GM12801 (cell line): ENCODE results near the gene ADGRD1.

ENCODE experiments used
- TF ChIP-seq, protein P1 (sequence below): IDR thresholded peaks from one replicate; pipeline ENCODE4 v1.5.1; 2011; ENCODE audit warnings: control low read depth; ENCODE audit not compliant: insufficient read length; ENCODE audit errors: extremely low read depth

The ADGRD1 gene

GRCh38 chr12:130981911-130982310 lies 28.2 kb downstream of the ADGRD1 start:
- TF ChIP-seq, protein P1, sequence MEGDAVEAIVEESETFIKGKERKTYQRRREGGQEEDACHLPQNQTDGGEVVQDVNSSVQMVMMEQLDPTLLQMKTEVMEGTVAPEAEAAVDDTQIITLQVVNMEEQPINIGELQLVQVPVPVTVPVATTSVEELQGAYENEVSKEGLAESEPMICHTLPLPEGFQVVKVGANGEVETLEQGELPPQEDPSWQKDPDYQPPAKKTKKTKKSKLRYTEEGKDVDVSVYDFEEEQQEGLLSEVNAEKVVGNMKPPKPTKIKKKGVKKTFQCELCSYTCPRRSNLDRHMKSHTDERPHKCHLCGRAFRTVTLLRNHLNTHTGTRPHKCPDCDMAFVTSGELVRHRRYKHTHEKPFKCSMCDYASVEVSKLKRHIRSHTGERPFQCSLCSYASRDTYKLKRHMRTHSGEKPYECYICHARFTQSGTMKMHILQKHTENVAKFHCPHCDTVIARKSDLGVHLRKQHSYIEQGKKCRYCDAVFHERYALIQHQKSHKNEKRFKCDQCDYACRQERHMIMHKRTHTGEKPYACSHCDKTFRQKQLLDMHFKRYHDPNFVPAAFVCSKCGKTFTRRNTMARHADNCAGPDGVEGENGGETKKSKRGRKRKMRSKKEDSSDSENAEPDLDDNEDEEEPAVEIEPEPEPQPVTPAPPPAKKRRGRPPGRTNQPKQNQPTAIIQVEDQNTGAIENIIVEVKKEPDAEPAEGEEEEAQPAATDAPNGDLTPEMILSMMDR = no peak

GRCh38 chr12:130982565-130983225 lies 29.0 kb downstream of the ADGRD1 start:
- TF ChIP-seq, protein P1 = no peak

DNA sequence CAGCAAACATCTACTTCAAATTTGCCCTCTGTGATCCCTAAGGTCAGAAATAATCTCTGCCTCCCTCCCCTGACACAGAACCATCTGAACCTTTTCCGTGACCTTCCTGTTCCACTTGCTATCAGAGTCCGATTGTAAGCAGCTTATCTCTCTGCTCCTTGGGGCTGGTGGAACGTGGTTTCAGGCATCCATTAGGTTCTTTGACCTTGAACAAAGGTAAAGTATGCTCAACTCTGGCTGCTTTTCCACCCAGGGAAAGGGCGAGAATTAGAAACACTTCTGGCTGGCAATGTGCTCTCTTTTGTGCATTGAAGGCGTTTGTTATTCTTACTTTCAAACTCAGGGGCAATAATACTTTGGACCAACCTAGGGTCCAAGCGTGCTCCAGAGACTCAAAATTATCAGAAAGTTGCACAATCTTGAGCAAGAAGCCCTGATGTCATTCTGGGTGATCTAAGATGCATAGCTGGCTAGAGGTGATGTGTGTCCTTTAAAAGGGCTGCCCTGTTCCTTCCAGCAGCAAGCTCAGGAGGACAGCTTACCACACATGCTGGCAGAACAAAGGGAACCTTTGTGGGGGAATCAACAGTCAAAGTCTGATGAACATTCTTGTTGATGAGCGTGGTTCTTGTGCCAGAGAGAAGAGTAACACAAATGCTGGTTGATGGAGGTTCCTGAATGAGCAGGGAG lies 29.8 kb downstream of the ADGRD1 start:
- TF ChIP-seq, protein P1 = no peak

- TF ChIP-seq, protein P1 = no peak
Measured at GRCh38 chr12:130984183-130985058, 30.7 kb downstream of the ADGRD1 start.

DNA sequence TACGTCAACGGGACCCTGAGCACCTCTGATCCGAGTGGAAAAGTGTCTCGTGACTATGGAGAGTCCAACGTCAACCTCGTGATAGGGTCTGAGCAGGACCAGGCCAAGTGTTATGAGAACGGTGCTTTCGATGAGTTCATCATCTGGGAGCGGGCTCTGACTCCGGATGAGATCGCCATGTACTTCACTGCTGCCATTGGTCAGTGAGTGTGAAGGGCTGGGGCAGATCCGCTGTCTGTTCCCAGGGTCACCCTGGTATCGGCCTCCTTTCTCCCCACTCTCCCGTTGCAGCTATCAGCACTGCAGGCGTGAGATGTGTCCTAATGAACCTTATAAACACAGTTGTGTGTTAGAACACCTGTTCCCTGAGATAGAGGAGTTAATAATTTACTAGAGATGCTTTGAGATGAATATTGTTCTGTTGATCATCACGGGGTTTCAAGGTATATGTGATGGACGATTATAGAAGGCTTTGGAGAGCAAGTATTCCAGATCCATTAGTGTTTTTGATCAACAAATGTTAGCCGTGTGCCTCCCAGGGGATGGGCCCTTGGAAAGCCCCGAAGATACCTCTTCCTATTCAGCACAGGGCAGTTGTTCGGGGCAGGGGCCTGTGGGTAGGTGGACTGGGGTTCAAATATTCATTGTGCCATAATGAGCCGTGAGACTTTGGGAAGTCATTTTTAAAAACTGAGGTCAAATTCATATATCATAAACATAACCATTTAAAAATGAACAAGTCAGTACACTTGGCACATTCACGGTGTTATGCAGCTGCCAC lies 33.6 kb downstream of the ADGRD1 start:
- TF ChIP-seq, protein P1 = no peak

GRCh38 chr12:130988261-130988660 lies 34.6 kb downstream of the ADGRD1 start:
- TF ChIP-seq, protein P1 = no peak
